ENCODE data around the gene ARHGDIA.
A peak's percentile ranks its signal among the peaks of the same experiment; 100 is the strongest.

ARHGDIA gene

GRCh38 chr17:81899514-81900166 is 28.5 kb upstream of the ARHGDIA start:
- no peak for DNase-seq (ENCODE audit: low read depth)
- no peak for TF ChIP-seq POLR2A (IDR thresholded peaks at IDR 0.05; ENCODE audit: extremely low read depth, insufficient read length)
- no peak for TF ChIP-seq MYC (IDR thresholded peaks at IDR 0.05; ENCODE audit: low read depth, low read length)
- no peak for TF ChIP-seq MAX (IDR thresholded peaks at IDR 0.05; ENCODE audit: low read depth, low read length)
- no peak for TF ChIP-seq CTCF (IDR thresholded peaks at IDR 0.05; ENCODE audit: low read depth, low read length)

GRCh38 chr17:81898885-81899284 is 27.7 kb upstream of the ARHGDIA start:
- no peak for DNase-seq (ENCODE audit: low read depth)
- no peak overlapping the region for H3K4me3 ChIP-seq (ENCODE audit: low read depth, low read length)
- TF ChIP-seq POLR2A (IDR thresholded peaks at IDR 0.05; ENCODE audit: extremely low read depth, insufficient read length) (no peak), CTCF (IDR thresholded peaks at IDR 0.05; ENCODE audit: low read depth, low read length) (no peak), MAX (IDR thresholded peaks at IDR 0.05; ENCODE audit: low read depth, low read length) (no peak), MYC (IDR thresholded peaks at IDR 0.05; ENCODE audit: low read depth, low read length) (no peak)

More at GRCh38 chr17:81899514-81900166, 28.5 kb upstream of the ARHGDIA start:
- H3K4me3 ChIP-seq (ENCODE audit: low read depth, low read length): no peak overlapping the region

- peak; percentile 34 for DNase-seq (ENCODE audit: low read depth)
- TF ChIP-seq CTCF (IDR thresholded peaks at IDR 0.05; ENCODE audit: low read depth, low read length) (no peak), MAX (IDR thresholded peaks at IDR 0.05; ENCODE audit: low read depth, low read length) (no peak), POLR2A (IDR thresholded peaks at IDR 0.05; ENCODE audit: extremely low read depth, insufficient read length) (no peak), MYC (IDR thresholded peaks at IDR 0.05; ENCODE audit: low read depth, low read length) (no peak)
- H3K4me3 ChIP-seq (ENCODE audit: low read depth, low read length): no peak overlapping the region
Observed at GRCh38 chr17:81898029-81898866, 27.1 kb upstream of the ARHGDIA start.

GRCh38 chr17:81895400-81895799 is 24.3 kb upstream of the ARHGDIA start:
- no peak for DNase-seq (ENCODE audit: low read depth)
- no peak overlapping the region for H3K4me3 ChIP-seq (ENCODE audit: low read depth, low read length)
- TF ChIP-seq MAX (IDR thresholded peaks at IDR 0.05; ENCODE audit: low read depth, low read length): no peak
- TF ChIP-seq POLR2A (IDR thresholded peaks at IDR 0.05; ENCODE audit: extremely low read depth, insufficient read length): no peak
- TF ChIP-seq MYC (IDR thresholded peaks at IDR 0.05; ENCODE audit: low read depth, low read length): no peak
- TF ChIP-seq CTCF (IDR thresholded peaks at IDR 0.05; ENCODE audit: low read depth, low read length): no peak

GRCh38 chr17:81891303-81891552 is 20.1 kb upstream of the ARHGDIA start:
- TF ChIP-seq MAX (IDR thresholded peaks at IDR 0.05; ENCODE audit: low read depth, low read length): no peak
- peak; percentile 23 for TF ChIP-seq POLR2A (IDR thresholded peaks at IDR 0.05; ENCODE audit: extremely low read depth, insufficient read length)
- no peak for TF ChIP-seq MYC (IDR thresholded peaks at IDR 0.05; ENCODE audit: low read depth, low read length)
- no peak for TF ChIP-seq CTCF (IDR thresholded peaks at IDR 0.05; ENCODE audit: low read depth, low read length)
- DNase-seq (ENCODE audit: low read depth): no peak
- peak overlapping the region; percentile 94 for H3K4me3 ChIP-seq (ENCODE audit: low read depth, low read length)

Data from NB4 (cell line).